OCI-LY7 (cell line): ENCODE data around the gene KCNH1.

Experiments used
- CTCF ChIP-seq: fragments of 200-600 bp; sonication (generic); conservative IDR thresholded peaks from 2 replicates; pipeline ENCODE4 v1.5.1; 2014; ENCODE audit warnings: mild to moderate bottlenecking, antibody characterized with exemption, low read length, moderate library complexity, mixed read lengths
- EZH2phosphoT487 ChIP-seq: fragments of 200-600 bp; sonication (generic); IDR thresholded peaks from 2 replicates; pipeline ENCODE4 v1.6.1; 2018; ENCODE audit warnings: low read depth, borderline replicate concordance, mild to moderate bottlenecking, mixed run types, antibody characterized with exemption, low read length, moderate library complexity, mixed read lengths

GRCh38 chr1:210912752-210913151, 221.2 kb downstream of the KCNH1 start:
- TF ChIP-seq CTCF = no peak
- TF ChIP-seq EZH2phosphoT487 = no peak
